Peyer's patch (tissue), 4 donors: ENCODE data around the gene F13A1.

Experiments
- POLR2A ChIP-seq, 2 donors: fragments of 450-650 bp; IDR thresholded peaks; one replicate each; pipeline ENCODE4 v1.5.1; 2017; ENCODE audit warnings: antibody characterized with exemption in 2 of 2, mild to moderate bottlenecking in 2 of 2, moderate library complexity in 2 of 2
- TF ChIP-seq, protein P1 (sequence below), 6 experiments: fragments of 450-650 bp in 4 of 6; fragments of 200-600 bp in 2 of 6; sonication (generic) in 1 of 6; IDR thresholded peaks; one replicate each; pipeline ENCODE4 v1.5.1; 2017 to 2019; ENCODE audit warnings: antibody characterized with exemption in 6 of 6, mild to moderate bottlenecking in 3 of 6, moderate library complexity in 1 of 6

GRCh38 chr6:6243846-6244245, 76.6 kb downstream of the F13A1 start:
- TF ChIP-seq, protein P1, sequence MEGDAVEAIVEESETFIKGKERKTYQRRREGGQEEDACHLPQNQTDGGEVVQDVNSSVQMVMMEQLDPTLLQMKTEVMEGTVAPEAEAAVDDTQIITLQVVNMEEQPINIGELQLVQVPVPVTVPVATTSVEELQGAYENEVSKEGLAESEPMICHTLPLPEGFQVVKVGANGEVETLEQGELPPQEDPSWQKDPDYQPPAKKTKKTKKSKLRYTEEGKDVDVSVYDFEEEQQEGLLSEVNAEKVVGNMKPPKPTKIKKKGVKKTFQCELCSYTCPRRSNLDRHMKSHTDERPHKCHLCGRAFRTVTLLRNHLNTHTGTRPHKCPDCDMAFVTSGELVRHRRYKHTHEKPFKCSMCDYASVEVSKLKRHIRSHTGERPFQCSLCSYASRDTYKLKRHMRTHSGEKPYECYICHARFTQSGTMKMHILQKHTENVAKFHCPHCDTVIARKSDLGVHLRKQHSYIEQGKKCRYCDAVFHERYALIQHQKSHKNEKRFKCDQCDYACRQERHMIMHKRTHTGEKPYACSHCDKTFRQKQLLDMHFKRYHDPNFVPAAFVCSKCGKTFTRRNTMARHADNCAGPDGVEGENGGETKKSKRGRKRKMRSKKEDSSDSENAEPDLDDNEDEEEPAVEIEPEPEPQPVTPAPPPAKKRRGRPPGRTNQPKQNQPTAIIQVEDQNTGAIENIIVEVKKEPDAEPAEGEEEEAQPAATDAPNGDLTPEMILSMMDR (IDR thresholded peaks at IDR 0.05) = no peak
- TF ChIP-seq POLR2A (IDR thresholded peaks at IDR 0.05) = no peak
